ENCODE measurements around the gene EMILIN1.

DNA sequence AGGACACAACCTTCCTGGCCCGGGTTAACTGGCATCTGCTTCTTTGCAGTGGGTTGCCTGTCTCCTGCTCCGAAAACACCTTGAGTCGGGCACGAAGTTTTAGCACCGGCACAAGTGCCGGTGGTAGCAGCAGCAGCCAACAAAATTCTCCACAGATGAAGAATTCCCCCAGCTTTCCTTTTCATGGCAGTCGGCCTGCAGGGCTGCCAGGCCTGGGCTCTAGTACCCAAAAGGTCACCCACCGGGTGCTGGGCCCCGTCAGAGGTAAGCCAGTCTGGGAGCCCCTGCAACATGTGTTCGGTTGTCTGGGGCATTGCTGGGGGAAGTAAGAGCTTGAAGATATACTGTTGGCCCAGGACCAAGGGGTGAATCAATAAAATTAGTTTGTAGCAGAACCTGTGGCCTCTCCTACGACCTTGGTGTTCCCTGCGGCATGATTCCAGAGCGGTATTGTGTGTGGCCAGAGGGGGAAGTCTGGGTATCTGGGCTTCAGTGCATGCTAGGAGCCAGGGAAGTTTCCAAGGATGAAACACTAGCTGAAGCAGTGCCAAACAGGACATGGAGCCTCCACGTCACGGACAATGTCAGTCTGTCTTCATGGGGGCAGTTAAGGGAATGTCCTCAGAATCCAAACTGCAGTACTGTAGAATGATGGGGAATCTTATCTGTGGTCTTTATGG lies 19.1 kb upstream of the EMILIN1 start:
- TF ChIP-seq, protein P1, sequence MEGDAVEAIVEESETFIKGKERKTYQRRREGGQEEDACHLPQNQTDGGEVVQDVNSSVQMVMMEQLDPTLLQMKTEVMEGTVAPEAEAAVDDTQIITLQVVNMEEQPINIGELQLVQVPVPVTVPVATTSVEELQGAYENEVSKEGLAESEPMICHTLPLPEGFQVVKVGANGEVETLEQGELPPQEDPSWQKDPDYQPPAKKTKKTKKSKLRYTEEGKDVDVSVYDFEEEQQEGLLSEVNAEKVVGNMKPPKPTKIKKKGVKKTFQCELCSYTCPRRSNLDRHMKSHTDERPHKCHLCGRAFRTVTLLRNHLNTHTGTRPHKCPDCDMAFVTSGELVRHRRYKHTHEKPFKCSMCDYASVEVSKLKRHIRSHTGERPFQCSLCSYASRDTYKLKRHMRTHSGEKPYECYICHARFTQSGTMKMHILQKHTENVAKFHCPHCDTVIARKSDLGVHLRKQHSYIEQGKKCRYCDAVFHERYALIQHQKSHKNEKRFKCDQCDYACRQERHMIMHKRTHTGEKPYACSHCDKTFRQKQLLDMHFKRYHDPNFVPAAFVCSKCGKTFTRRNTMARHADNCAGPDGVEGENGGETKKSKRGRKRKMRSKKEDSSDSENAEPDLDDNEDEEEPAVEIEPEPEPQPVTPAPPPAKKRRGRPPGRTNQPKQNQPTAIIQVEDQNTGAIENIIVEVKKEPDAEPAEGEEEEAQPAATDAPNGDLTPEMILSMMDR (IDR thresholded peaks at IDR 0.05; ENCODE audit: low read depth, low read length, poor library complexity, severe bottlenecking) = no peak
- no peak for TF ChIP-seq EZH2phosphoT487 (IDR thresholded peaks at IDR 0.05; ENCODE audit: borderline replicate concordance, low read length)
